Femur (tissue), 1 donor: Measurements from ENCODE around the gene CALCOCO2.
"Not testable (repeated sequence)": the region's sequence is repeated elsewhere in the genome, so short reads cannot be mapped to it uniquely, and the experiment has no call there.

Experiments
- DNase-seq: peaks from one replicate; pipeline ENCODE4 v3.0.0-alpha.2; 2017

CALCOCO2 gene, protein sequence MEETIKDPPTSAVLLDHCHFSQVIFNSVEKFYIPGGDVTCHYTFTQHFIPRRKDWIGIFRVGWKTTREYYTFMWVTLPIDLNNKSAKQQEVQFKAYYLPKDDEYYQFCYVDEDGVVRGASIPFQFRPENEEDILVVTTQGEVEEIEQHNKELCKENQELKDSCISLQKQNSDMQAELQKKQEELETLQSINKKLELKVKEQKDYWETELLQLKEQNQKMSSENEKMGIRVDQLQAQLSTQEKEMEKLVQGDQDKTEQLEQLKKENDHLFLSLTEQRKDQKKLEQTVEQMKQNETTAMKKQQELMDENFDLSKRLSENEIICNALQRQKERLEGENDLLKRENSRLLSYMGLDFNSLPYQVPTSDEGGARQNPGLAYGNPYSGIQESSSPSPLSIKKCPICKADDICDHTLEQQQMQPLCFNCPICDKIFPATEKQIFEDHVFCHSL

DNA sequence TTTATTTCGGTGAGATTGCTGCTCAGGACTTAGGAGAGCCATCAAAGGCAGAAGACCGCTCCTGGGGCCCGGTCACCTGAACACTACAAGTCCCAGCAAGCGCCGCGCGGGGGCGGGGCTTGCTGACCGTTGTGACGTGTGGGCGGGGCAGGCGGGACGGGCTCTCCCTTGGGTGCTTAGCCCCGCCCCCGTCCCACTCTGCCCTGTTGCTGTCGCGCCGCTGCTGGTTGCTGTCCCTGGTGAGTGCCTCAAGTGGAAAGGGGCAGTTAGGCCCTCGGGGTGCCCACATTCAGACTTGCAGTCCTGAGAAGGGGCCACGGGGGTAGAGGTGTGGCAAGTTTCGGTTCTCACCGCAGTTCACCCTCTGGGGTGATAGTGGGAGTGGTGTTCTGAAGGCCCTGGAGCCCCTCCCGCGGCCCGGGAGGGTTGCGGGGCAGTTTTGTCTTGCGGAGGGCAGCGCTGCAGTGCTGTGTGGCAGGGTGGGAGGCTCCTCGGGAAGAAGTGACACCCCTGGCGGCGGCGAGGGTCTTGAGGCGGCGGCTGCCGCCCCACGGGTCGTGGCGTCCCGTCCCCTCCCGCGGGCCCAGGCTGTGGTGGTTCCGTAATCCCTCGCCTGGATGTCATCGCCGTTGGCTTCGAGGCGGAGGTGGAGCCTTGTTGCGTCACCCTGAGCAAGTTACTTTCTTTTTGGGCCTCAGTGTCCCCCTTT is at the start of gene CALCOCO2:
Gene CALCOCO2 (plus strand): TSS at position 196 of the 709 bp plus-strand sequence. CDS start 10,673 bp downstream, outside the sequence.
- peak; percentile 94 for DNase-seq

DNA sequence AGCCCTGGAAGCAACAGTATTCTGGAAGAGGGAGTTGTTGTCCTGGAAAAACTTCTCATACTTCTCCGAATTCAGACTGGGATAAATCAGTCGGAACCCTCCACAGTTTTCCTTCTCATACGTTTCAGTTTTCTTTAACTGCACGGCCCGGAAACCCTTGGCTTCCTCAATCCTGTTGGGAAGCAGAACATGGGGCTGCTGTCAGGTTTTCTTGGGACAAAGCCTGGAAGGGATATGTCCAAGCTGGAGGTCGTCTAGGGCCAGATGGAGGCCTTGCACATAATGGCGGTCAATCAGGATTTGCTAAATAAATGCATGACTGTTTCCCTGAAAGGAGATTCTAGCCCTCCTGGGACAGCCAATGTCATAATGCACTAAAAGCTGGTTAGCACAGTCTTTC is 43.0 kb upstream of the CALCOCO2 start:
- peak; percentile 42 for DNase-seq

DNA sequence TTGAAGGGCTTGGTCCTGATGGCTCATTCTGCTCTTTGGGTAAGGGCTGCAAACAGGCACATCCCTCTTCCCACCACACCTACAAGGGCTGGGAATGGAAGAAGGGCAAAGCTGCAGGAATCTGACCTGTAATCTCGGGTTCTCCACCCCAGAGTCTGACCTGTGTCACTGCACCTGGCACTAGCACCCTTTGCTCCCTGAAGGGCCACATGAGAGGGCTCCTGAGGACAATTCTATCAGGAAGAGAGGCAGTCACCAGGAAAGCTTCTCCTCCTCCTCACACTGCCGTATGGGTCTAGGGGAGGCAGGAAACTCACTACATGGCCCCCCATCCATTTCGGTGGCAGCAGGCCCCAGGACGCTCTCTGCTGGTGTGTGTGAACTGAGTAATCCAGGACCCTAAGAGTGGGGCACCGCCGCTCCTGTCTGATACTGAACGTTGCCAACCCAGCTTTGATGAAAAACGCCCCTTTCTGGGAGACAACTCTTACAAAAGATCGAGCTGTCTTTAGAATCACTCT is 40.2 kb upstream of the CALCOCO2 start:
- no peak for DNase-seq

DNA sequence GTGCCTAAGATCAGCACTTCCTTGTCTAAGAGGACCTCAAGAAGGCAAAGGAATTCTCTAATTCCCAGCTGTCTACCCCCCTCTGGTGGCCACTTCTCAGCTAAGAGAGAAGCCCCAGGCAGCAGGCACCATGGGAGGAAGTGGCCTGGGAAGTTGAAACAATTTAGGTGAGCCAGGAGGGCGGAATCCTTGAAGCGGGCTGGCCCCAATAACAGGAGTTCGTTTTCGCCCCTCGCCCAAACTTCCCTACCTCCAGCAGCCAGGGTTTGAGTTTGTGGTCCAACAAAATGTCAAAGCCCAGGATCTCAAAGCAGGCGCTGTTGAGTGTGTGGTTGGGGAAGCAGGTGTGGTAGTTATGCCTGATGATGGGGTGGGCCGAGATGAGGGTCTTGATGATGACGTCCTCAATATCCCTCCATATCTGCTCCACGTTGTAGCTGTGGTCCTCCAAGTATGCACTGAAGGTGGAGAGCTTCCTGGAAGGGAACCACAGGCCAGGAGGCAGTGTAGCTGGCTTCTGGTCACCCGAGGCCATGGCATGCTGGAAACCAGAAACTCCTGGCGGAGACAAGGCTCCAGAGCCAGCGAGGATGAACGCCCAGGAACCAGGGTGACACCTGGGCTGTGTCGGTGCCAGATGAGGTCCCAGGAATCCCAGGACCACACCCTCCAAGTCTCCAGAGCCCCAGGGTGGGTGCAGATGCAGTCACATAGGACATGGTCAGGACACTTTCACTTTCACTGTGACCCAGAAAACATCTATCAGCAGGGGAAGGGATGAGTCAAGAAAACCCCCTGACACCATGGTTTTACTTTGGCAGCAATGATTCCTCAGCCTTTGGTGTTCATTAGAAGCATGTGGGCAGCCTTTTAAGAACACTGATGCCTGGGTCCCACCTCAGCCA is 39.5 kb upstream of the CALCOCO2 start:
- DNase-seq = peak; percentile 82

DNA sequence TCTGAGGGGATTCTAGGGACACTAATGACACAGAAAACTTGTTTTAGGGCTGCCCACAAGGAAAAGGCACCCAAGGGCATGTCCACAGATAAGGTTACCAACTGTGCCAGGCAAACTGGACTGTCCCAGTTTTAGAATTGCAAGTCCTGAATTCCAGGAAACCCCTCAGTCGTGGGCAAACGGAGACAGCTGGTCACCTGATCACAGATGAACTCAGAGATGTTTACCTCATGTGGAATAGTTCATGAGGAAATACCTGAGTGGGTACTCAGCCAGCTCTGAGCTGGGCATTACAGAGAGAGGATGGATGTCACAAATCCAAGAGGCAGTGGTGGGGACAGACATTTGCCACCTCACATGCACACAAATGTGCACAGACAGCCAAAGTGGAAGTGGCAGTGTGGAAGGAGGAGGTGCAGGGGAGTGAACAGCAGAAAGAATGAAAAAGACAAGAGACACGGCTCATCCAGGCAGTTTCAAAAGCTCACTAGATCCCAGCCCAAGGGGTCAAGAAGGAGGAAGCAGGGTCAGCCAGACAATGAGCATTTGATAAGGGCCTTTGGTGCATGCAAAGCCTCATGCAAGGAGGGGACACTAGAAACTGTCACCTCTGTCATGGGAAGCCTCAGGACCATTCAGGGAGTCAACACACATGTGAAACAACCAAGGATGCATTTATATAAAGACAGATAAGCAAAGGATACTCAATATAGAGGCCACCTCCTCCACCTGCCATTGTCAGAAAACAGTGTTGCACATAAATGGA is 38.6 kb upstream of the CALCOCO2 start:
- DNase-seq = no peak

DNA sequence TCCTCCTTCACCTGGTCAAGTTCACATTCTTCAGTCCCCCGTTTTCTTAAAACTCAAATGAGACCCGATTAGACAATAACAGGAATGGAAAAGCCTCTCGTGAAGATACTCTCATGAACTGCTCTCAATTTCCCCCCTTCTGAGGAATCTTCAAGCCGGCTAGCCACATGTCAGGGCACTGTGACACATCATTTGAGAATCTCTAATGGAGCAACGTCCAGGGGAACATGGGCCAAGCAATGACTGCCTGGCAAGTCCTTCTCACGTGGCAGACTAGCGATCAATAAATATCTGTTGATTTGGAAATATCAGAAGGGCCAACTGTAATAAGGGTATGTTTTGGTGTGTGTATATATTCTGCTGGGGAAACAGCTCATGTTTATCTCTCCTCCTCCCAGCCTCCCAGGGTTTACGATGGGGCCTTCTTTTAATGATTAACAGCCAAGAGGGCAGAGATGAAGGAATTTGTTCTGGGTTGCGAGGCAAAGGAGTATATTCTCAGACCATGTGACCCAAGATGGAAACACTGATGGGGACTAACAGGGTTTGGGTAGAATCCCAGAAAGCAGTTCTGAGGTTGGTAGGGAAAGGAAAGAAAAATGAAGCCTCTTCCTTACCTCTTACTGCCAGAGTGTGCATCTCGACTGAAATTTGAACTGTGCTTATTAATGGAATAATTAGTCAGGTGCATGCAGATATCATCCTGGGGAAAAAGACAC is 35.2 kb upstream of the CALCOCO2 start:
- no peak for DNase-seq

DNA sequence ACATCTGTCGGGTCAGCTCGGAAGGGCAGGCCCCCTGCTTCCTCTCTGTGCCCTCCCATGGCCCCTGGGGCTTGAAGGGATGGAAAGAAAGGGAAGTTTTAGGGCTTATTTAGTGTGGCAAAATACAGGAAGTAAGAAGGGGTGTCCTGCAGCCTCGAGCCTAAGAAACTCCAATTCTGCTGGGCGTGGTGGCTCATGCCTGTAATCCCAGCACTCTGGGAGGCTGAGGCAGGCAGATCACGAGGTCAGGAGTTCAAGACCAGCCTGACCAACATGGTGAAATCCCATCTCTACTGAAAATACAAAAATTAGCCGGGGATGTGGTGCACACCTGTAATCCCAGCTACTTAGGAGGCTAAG is 34.7 kb upstream of the CALCOCO2 start:
- DNase-seq = not testable (repeated sequence)

DNA sequence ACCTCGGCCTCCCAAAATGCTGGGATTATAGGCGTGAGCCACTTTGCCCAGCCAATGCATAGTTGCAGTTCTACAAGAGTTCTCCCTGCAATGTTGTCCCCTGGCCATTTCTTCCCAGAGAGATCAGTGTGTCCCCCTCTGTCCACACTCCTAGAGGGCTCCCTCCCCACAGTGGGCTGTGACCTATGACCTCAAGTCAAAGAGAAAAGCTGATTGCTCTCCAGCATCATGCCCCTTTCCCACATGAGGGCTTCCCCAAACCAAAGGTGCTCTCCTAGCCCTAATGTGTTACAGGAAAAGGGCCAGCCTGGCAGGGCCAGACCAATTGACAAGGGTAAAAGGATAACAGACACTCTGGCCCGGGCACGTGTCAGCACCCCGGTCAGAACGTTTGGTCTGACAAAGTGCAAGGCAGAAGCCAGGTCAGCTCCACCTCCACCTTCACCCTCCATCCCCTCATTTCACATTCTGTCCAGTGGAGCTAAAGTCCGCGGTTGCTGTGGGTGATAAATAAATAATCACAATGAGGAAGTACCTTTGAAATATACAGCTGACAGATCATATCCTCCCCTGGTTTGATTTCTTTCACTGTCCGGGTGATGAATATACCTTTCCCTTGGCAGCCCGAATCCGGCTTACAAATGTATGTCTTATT is 31.6 kb upstream of the CALCOCO2 start:
- no peak for DNase-seq

DNA sequence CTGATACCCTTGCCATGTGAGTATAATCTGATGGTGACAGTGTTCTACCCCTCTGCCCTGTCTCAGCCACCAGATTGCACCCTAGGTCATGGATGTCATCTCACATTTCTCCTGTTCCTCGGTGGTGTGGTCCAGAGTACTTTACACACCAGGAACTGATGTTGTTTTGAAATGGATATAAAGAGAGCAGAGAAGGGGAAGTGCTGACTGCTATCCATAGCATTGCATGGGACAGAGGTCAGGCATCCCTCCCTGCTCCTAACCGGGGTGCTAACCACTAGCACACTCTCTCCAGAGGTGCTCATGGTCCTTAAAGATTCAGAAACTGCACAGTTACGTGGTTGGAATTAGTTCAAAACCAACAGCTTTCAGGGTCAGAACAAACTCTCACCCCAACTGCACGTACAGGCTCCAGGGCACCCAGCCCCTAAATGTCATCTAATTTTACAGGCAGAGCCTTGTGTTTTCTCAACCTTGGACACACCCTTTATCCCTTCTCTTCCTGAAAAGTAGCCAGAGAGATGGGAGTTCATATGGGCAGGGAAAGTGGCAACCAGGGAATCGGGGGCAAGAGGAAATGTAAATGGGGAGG is 30.1 kb upstream of the CALCOCO2 start:
- no peak for DNase-seq

DNA sequence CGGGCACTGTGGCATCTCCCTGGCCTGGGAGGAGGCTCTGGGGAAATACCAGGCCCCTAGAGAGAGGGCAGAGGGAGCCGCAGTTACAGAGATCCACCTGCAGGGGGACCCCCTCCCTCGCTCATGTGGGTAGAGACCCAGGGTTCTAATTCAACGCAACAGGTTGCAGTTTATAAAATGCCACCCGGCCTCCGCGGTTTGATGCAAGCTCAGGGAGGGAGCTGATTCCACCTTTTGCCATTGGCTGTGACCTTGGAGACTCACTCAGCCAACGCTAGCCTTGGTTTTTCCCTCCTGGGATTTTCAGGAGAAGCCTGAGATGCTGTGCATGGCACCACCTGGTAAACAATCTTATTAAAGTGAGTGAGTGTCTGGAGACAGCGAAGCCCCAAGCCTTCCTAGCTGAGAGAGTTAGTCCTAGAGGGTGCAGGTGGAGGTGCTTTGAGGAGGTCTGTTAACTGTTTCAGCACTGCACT is 25.9 kb upstream of the CALCOCO2 start:
- DNase-seq = peak; percentile 53

DNA sequence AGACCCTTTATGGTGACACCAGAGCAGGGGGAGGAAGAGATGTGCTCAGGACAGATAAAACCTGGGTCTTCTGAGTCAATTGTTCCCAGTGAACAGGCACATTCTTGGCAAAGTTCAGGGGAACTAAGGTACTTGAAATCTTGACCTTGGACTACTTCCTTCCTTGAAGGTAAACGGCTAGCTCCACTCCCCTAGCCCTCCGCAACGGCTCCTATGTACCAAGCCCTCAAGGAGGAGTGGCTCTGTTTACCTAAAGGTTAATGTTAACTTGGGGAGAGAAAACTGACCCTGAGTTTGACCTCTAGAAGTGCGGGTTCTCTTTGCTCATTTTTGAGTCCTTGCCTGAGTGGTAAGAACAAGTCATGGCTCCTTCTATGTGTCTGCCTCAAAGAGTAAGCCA is 21.7 kb upstream of the CALCOCO2 start:
- no peak for DNase-seq

DNA sequence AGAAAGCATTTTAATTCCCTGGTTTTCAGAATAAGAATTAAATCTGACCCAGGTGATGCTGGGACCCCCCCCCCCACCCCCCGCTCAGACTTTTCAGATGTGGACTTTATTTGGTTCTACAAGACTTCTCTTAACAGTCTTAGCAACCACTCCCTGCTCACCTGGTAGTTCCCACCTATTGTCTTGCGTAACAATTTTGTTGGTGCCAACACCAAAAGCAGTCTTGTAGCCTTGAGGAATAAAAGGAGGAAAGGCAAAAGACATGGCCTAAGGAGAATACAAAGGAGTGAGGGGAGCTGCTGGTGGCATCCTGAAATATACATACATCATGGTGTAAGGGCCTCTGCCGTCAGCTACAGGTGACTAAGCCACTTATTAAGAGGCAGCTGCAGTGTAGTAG is 18.8 kb upstream of the CALCOCO2 start:
- DNase-seq = no peak

DNA sequence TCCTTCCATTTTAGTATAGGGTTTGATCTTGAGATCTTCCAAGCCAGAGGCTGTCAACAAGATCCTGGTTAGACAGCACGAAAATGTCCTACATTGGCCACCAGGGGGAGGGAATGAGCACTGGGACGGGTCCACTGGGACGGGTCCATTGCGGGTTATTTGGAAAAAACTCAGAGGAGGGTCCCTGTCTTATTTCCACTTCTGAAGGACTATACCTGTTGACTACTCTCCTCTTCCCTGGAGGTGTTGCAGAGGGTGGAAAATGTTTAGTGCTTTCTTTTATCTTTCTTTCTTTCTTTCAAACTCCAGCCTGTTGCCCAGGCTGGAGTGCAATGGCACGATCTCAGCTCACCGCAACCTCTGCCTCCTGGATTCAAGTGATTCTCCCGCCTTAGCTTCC is 16.3 kb upstream of the CALCOCO2 start:
- peak; percentile 34 for DNase-seq

DNA sequence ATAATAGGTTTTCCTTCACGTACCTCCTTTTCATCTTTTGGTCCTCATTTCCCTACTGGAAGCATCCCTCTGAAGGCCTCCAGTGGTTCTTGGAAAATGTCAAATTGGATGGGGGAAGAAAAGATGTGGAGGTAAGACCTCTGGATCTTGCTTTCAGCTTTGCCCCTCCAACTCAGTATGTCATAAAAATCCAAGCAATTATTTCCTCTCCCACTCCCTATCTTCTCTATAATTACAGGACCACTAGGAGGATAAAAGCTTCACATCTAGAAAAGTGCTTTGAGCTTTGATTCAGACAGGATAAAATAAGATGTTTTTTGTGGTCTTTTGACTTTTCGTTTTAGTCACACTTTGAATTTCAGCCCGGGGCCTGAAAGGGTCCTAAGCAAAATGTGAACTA is 15.5 kb upstream of the CALCOCO2 start:
- no peak for DNase-seq

DNA sequence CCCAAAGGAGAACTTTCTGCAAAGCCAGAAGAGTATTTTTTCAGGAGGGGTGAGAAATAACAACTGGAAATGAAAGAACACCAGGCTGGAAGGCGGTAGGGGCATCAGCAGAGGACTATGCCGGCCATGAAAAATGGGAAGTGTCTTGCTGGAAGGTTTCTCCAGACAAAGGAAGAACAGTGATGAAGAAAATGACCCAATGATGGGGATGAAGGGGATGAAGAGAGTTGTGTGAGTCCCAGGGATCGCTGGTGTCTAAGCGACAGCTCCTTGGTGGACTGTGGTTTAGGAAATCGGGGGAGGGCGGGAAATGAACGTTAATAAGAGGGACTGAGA is 14.4 kb upstream of the CALCOCO2 start:
- no peak for DNase-seq

DNA sequence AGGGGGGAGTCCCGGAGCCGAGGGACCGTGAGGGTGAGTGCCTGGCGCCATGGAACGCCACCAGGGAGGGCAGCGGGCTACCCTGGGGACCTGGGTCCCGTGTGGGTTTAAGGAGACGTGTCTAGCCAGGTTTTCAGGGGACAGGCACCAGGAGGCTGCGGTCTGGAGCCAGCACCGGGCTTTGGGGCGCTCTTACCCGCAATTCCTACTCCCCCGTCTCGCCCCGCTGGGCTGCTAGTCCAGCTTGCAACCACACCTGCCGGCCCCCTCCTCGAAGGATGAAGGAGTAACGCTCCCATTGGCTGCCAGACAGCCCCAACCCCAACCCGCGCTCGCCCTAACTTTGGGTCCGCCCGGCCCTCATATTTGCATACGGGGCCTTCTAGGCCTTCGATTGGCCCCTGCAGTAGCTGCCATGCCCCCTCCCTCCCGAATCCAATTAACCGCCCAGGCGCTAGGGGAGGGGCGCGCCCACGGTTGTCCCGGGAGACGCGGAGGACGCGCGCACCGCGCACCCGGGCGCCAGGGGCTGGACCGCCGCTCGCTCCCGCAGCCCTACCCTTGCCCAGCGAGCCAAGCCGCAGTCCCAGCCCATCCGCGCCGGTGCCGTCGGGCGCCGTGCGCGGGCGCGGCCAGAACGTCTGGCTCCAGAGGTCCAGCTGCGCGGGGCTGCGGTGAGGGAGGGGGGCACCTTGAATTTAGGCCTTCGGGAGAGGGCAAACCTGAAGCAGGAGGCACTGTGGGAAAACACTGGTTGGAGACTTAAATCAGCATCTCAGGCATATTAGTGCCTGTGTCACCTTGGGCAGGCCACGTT is 13.9 kb upstream of the CALCOCO2 start, which contains the start of gene TTLL6:
Gene TTLL6 (minus strand): TSS at position 456 of the 817 bp plus-strand sequence. CDS start 157 bp downstream, at position 299.
- DNase-seq = peak; percentile 78

DNA sequence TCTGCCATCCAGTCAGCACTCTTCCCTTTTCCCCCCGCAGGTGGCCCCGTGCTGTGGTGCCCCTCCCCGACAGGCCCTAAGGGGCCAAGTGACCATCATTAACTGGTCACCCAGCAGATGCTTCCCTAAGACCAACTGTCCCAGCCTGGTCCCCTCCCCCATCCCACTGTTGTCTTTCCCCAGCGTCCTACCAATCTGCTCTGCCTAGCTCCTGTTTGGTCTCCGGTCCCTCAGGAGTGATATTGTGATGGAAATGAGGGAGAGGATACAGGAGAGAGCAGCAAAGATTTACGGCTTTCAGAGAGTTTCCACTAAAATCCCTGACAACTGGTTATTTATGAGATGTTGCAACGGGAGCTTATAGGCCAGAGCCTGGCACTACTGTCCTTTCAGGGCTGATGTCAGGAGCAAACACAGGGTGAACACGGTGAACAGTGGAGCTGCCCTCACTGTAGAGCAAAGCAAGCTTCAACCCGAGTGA is 12.4 kb upstream of the CALCOCO2 start:
- DNase-seq = no peak

DNA sequence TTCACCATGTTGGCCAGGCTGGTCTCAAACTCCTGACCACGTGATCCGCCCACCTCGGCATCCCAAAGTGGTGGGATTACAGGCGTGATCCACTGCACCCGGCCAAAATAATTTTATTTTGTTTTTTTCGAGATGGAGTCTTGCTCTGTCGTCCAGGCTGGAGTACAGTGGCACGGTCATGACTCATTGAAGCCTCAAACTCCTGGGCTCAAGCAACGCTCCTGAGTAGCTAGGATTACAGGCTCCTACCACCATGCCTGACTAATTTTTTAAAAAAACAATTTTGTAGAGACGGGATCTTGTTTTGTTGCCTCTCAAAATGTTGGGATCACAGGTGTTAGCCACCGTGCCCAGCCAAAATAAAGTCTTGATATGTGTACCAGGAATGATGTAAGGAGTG is 11.4 kb upstream of the CALCOCO2 start:
- no peak for DNase-seq

DNA sequence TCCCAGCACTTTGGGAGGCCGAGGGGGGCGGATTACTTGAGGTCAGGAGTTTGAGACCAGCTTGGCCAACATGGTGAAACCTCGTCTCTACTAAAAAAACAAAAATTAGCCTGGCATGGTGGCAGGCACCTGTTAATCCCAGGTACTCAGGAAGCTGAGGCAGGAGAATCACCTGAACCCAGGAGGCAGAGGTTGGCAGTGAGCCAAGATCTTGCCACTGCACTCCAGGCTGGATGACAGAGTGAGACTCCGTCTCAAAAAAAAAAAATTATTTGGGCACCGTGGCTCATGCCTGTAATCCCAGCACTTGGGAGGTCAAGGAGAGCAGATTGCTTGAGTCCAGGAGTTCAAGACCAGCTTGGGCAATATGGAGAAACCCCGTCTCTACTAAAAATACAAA is 9.9 kb upstream of the CALCOCO2 start:
- DNase-seq = not testable (repeated sequence)
